Lower leg skin (tissue), 3 donors: Measurements from ENCODE around the gene NEIL3.
"Not testable (repeated sequence)": the region's sequence is repeated elsewhere in the genome, so short reads cannot be mapped to it uniquely, and the experiment has no call there.

Experiments
- POLR2A ChIP-seq, 2 donors: fragments of 450-650 bp; IDR thresholded peaks; one replicate each; pipeline ENCODE4 v1.6.1; 2016 to 2017; ENCODE audit warnings: antibody characterized with exemption in 2 of 2, mild to moderate bottlenecking in 1 of 2, moderate library complexity in 1 of 2
- TF ChIP-seq, protein P1 (sequence below), 3 donors: fragments of 450-650 bp; IDR thresholded peaks; one replicate each; pipeline ENCODE4 v1.5.1; 2016; ENCODE audit warnings: antibody characterized with exemption in 3 of 3, mild to moderate bottlenecking in 3 of 3, moderate library complexity in 2 of 3

DNA sequence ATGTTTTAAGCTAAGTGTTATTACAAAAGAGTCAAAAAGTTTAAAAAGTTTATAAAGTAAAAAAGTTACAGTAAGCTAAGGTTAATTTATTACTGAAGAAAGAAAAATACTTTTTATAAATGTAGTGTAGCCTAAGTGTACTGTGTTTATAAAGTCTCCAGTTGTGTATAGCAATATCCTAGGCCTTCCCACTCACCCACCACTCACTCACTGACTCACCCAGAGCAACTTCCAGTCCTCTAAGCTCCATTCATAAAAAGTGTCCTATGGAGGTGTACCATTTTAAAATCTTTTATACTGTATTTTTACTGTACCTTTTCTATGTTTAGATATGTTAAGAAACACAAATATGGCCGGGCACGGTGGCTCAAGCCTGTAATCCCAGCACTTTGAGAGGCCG, 4.8 kb upstream of the NEIL3 start:
- TF ChIP-seq, protein P1, sequence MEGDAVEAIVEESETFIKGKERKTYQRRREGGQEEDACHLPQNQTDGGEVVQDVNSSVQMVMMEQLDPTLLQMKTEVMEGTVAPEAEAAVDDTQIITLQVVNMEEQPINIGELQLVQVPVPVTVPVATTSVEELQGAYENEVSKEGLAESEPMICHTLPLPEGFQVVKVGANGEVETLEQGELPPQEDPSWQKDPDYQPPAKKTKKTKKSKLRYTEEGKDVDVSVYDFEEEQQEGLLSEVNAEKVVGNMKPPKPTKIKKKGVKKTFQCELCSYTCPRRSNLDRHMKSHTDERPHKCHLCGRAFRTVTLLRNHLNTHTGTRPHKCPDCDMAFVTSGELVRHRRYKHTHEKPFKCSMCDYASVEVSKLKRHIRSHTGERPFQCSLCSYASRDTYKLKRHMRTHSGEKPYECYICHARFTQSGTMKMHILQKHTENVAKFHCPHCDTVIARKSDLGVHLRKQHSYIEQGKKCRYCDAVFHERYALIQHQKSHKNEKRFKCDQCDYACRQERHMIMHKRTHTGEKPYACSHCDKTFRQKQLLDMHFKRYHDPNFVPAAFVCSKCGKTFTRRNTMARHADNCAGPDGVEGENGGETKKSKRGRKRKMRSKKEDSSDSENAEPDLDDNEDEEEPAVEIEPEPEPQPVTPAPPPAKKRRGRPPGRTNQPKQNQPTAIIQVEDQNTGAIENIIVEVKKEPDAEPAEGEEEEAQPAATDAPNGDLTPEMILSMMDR (IDR thresholded peaks at IDR 0.05): not testable (repeated sequence)
- TF ChIP-seq POLR2A (IDR thresholded peaks at IDR 0.05): not testable (repeated sequence)
